Kidney epithelial cell (primary cell): ENCODE measurements around the gene RPTOR. TPM values are rescaled to one million over a fixed set of nuclear protein-coding genes. Genes with fewer than 3 reads are reported as not detected.
"Not testable (repeated sequence)": the region's sequence is repeated elsewhere in the genome, so short reads cannot be mapped to it uniquely, and the experiment has no call there.

Experiments
- DNase-seq: peaks from one replicate; pipeline ENCODE4 v3.0.0-alpha.2; 2010; ENCODE audit warnings: low read depth
- H3K27me3 ChIP-seq: 2 replicates; pipeline ENCODE4 v1.6.0; 2011; ENCODE audit warnings: low read length; ENCODE audit not compliant: control insufficient read depth, insufficient read depth
- H3K36me3 ChIP-seq: 2 replicates; pipeline ENCODE4 v1.5.1; 2011; ENCODE audit warnings: low read length; ENCODE audit not compliant: control insufficient read depth, insufficient read depth
- H3K4me3 ChIP-seq: 2 replicates; pipeline ENCODE4 v1.5.1; 2011; ENCODE audit warnings: low read depth, mild to moderate bottlenecking, control low read depth, low read length
- total RNA-seq: library from RNA; depleted of rRNA; stranded (reverse); fragments of >200 nt; gene quantifications from 2 replicates; pipeline ENCODE4 v1.2.3, GENCODE V29; 2015
- TF ChIP-seq, protein P1 (sequence below): IDR thresholded peaks from 2 replicates; pipeline ENCODE4 v1.5.1; 2011; ENCODE audit warnings: mild to moderate bottlenecking, moderate library complexity, low read length, control low read depth, inconsistent platforms; ENCODE audit not compliant: insufficient read depth, poor library complexity, severe bottlenecking

Gene RPTOR
- total RNA-seq, 1 donor from 2014 or later = 22.7 TPM

GRCh38 chr17:80503921-80504320 is 40.7 kb upstream of the RPTOR start:
- H3K27me3 ChIP-seq = peaks cover 5% of the 10 kb centered on the region
- TF ChIP-seq, protein P1, sequence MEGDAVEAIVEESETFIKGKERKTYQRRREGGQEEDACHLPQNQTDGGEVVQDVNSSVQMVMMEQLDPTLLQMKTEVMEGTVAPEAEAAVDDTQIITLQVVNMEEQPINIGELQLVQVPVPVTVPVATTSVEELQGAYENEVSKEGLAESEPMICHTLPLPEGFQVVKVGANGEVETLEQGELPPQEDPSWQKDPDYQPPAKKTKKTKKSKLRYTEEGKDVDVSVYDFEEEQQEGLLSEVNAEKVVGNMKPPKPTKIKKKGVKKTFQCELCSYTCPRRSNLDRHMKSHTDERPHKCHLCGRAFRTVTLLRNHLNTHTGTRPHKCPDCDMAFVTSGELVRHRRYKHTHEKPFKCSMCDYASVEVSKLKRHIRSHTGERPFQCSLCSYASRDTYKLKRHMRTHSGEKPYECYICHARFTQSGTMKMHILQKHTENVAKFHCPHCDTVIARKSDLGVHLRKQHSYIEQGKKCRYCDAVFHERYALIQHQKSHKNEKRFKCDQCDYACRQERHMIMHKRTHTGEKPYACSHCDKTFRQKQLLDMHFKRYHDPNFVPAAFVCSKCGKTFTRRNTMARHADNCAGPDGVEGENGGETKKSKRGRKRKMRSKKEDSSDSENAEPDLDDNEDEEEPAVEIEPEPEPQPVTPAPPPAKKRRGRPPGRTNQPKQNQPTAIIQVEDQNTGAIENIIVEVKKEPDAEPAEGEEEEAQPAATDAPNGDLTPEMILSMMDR = no peak
- H3K36me3 ChIP-seq = no peaks in the 10 kb centered on the region
- H3K4me3 ChIP-seq = no peak overlapping the region
- DNase-seq = no peak

DNA sequence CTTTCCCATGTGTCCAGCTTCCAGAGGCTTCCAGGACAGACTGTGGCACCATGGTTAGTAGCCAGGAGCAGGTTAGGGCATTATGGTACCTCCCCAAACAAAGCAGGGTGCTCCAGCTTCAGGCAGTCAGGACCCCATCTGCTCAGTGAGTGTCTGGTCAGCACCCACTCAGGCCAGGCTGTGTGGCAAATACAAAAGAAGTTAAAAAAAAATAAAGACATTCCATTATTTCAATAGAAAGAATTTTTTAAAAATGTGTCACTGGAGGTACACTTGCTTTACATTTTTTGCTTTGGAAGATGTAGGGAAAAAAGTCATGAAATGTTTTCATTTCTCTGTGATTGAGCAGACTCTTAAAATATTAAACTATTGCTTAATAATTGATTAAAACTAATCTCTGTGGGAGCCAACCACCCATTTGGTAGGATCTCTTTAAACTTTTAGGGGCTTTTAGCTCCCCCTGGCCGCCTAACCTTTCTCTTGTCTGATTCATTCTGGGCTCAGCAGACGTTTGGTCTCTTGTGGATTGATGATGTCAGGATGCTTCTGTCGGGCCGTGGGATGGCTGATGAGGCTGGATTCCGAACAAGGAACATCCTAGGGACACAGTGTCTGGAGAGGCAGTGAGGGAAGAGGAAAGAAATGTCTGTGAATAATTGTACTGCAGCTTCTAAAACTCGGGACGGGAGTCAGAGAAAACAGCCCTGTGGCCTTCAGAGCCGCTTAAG is 39.8 kb upstream of the RPTOR start:
- H3K4me3 ChIP-seq = no peak overlapping the region
- TF ChIP-seq, protein P1 = no peak
- no peaks in the 10 kb centered on the region for H3K36me3 ChIP-seq
- no peak for DNase-seq
- H3K27me3 ChIP-seq = peaks cover 7% of the 10 kb centered on the region

GRCh38 chr17:80507177-80507576 is 37.5 kb upstream of the RPTOR start:
- peaks cover 21% of the 10 kb centered on the region for H3K27me3 ChIP-seq
- DNase-seq, H3K4me3 ChIP-seq, H3K36me3 ChIP-seq: not testable (repeated sequence)

DNA sequence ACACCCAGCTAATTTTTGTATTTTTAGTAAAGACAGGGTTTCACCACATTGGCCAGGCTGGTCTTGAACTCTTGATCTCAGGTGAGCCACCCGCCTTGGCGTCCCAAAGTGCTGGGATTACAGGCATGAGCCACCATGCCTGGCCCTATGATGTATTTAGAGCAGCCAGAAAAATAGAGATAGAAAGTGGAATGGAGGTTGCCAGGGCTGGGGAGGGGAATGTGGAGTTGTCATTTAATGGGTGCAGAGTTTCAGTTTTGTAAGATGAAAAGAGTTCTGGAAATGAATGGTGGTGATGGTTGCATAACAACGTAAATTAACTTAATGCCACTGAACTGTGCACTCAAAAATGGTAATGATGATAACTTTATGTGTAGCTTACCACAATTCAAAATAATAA is 36.7 kb upstream of the RPTOR start:
- DNase-seq = no peak
- TF ChIP-seq, protein P1 = no peak
- H3K36me3 ChIP-seq = no peaks in the 10 kb centered on the region
- no peak overlapping the region for H3K4me3 ChIP-seq
- H3K27me3 ChIP-seq = peaks cover 21% of the 10 kb centered on the region

GRCh38 chr17:80509311-80509710 is 35.3 kb upstream of the RPTOR start:
- DNase-seq = no peak
- no peaks in the 10 kb centered on the region for H3K36me3 ChIP-seq
- H3K4me3 ChIP-seq = no peak overlapping the region
- TF ChIP-seq, protein P1 = no peak
- peaks cover 21% of the 10 kb centered on the region for H3K27me3 ChIP-seq

DNA sequence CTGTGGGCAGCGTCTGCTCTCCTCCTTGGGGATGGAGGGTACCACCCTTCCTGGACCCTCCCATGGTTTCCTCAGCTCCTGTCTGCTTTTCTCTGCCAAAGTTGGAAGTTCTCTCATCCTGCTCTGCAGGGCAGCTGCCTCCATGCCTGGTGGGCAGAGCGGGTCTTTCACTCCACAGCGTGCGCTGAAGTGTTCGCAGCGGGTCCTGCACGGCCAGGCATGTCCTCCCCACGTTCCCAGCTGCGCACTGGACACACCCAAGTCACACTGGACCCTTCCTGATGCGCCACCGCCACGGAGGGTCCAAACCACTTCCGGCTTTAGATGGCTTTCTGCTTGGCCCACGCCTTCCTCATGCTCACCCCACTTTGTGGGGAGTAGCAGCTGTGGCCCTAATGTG is 34.5 kb upstream of the RPTOR start:
- Histone ChIP-seq H3K27me3 (peaks cover 20% of the 10 kb centered on the region), H3K4me3 (no peak overlapping the region), H3K36me3 (no peaks in the 10 kb centered on the region)
- TF ChIP-seq, protein P1 = no peak
- DNase-seq = no peak
